Measurements from ENCODE around the gene UVSSA.
"Not testable (repeated sequence)": the region's sequence is repeated elsewhere in the genome, so short reads cannot be mapped to it uniquely, and the experiment has no call there.

GRCh38 chr4:1394554-1395388 is 47.8 kb downstream of the UVSSA start:
- not testable (repeated sequence) for TF ChIP-seq MAX, CTCF (IDR thresholded peaks at IDR 0.05; ENCODE audit: low read depth, low read length)

Data from NB4 (cell line).